Kidney glomerular epithelial cell (primary cell): ENCODE data around the gene THOC5.
"Not testable (repeated sequence)": the region's sequence is repeated elsewhere in the genome, so short reads cannot be mapped to it uniquely, and the experiment has no call there.

ENCODE experiments used
- DNase-seq: peaks from one replicate; lab custom pipeline; 2025; lab: John Stamatoyannopoulos, UW

The THOC5 gene

GRCh38 chr22:29563652-29564460, 10.3 kb upstream of the THOC5 start:
- DNase-seq: no peak

- no peak for DNase-seq
Observed at GRCh38 chr22:29559853-29560252, 6.3 kb upstream of the THOC5 start.

- no peak for DNase-seq
Observed at GRCh38 chr22:29559030-29559429, 5.5 kb upstream of the THOC5 start.

- no peak for DNase-seq
Observed at GRCh38 chr22:29555065-29555644, 1.6 kb upstream of the THOC5 start.

- not testable (repeated sequence) for DNase-seq
Observed at GRCh38 chr22:29552357-29552756, 1.2 kb downstream of the THOC5 start.

- no peak for DNase-seq
Observed at GRCh38 chr22:29550005-29550404, 3.6 kb downstream of the THOC5 start.

- DNase-seq: not testable (repeated sequence)
Observed at GRCh38 chr22:29545045-29545444, 8.5 kb downstream of the THOC5 start.

GRCh38 chr22:29541845-29542244, 11.7 kb downstream of the THOC5 start:
- no peak for DNase-seq

GRCh38 chr22:29539105-29539504, 14.5 kb downstream of the THOC5 start:
- DNase-seq: no peak

GRCh38 chr22:29536411-29536810, 17.1 kb downstream of the THOC5 start:
- DNase-seq: no peak

- no peak for DNase-seq
Observed at GRCh38 chr22:29531419-29531818, 22.1 kb downstream of the THOC5 start.

GRCh38 chr22:29530716-29531115, 22.8 kb downstream of the THOC5 start:
- no peak for DNase-seq

GRCh38 chr22:29528144-29528543, 25.4 kb downstream of the THOC5 start:
- no peak for DNase-seq

- no peak for DNase-seq
Observed at GRCh38 chr22:29524442-29525191, 28.9 kb downstream of the THOC5 start.

GRCh38 chr22:29523761-29524160, 29.8 kb downstream of the THOC5 start:
- no peak for DNase-seq

- DNase-seq: no peak
Observed at GRCh38 chr22:29521526-29521925, 32.0 kb downstream of the THOC5 start.

- DNase-seq: no peak
Observed at GRCh38 chr22:29520851-29521250, 32.7 kb downstream of the THOC5 start.

- no peak for DNase-seq
Observed at GRCh38 chr22:29519996-29520395, 33.6 kb downstream of the THOC5 start.

- DNase-seq: no peak
Observed at GRCh38 chr22:29518427-29518826, 35.1 kb downstream of the THOC5 start.

- DNase-seq: no peak
Observed at GRCh38 chr22:29517215-29517908, 36.2 kb downstream of the THOC5 start.

GRCh38 chr22:29512031-29512430, 41.5 kb downstream of the THOC5 start:
- DNase-seq: no peak

GRCh38 chr22:29511126-29511862, 42.3 kb downstream of the THOC5 start:
- DNase-seq: no peak
